GM12892 (cell line): ENCODE results near the gene FAM9A.
"Not testable (repeated sequence)": the region's sequence is repeated elsewhere in the genome, so short reads cannot be mapped to it uniquely, and the experiment has no call there.

Experiments used
- POLR2A ChIP-seq: IDR thresholded peaks from 2 replicates; pipeline ENCODE4 v1.6.1; 2011; ENCODE audit warnings: low read depth, low read length, control low read depth
- POLR2AphosphoS5 ChIP-seq: IDR thresholded peaks from 2 replicates; pipeline ENCODE4 v1.6.1; 2011; ENCODE audit warnings: low read depth, low read length, control low read depth

GRCh38 chrX:8758706-8759105 is 42.5 kb downstream of the FAM9A start:
- not testable (repeated sequence) for TF ChIP-seq POLR2A, POLR2AphosphoS5
